ENCODE results near the gene SLC25A26. TPM values are rescaled to one million over a fixed set of nuclear protein-coding genes. Genes with fewer than 3 reads are reported as not detected.

SLC25A26 gene
- total RNA-seq, 1 experiment from 2014 or later, result 13.2 TPM

DNA sequence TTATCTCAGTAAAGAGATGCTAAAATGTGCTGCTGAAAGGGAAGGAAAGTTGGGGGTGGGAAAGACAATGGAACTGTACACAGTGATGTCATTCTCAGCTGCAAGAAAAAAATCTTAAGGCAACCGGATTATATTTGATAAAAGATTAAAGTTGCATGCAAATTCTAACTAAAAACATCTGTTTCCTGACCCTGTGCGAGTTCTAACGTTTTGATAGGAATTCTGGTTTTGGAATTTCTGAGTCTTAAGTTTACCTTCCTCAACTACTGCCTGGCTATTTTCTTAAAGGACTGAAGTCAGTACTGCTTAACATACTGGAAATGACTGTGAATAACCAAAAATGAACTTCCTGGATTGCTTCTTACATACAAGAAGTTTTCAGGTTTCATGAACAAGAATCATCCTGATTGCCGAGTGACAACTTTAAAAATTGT lies 115.5 kb downstream of the SLC25A26 start:
- Histone ChIP-seq H3K4me3 (ENCODE audit: low read depth in 2 of 2, low read length in 2 of 2) (no peak overlapping the region), H3K36me3 (ENCODE audit: control insufficient read depth, insufficient read depth, low read length) (no peaks in the 10 kb centered on the region), H3K27ac (ENCODE audit: low read length) (no peak overlapping the region), H3K4me1 (ENCODE audit: control insufficient read depth, insufficient read depth, low read length) (no peaks in the 10 kb centered on the region), H3K9me3 (ENCODE audit: control insufficient read depth, insufficient read depth, low read depth, low read length) (no peaks in the 10 kb centered on the region), H3K27me3 (ENCODE audit: control insufficient read depth, insufficient read depth, low read length) (no peaks in the 10 kb centered on the region)
- intact Hi-C loops (cut with micrococcal nuclease; ENCODE audit: unreplicated experiment) (no loop called here), in situ Hi-C loops (cut with HindIII; ENCODE audit: low pct_unique_long_range_greater_than_20kb, low sequenced_read_pairs) (no loop called here)
- TF ChIP-seq REST (IDR thresholded peaks at IDR 0.05; ENCODE audit: insufficient read depth in 1 of 2, low read depth in 2 of 2, low read length in 1 of 2), result no peak
- no peak for TF ChIP-seq SIN3A (IDR thresholded peaks at IDR 0.05; ENCODE audit: borderline replicate concordance, insufficient read depth, low read depth, low read length)
- TF ChIP-seq, protein P1, sequence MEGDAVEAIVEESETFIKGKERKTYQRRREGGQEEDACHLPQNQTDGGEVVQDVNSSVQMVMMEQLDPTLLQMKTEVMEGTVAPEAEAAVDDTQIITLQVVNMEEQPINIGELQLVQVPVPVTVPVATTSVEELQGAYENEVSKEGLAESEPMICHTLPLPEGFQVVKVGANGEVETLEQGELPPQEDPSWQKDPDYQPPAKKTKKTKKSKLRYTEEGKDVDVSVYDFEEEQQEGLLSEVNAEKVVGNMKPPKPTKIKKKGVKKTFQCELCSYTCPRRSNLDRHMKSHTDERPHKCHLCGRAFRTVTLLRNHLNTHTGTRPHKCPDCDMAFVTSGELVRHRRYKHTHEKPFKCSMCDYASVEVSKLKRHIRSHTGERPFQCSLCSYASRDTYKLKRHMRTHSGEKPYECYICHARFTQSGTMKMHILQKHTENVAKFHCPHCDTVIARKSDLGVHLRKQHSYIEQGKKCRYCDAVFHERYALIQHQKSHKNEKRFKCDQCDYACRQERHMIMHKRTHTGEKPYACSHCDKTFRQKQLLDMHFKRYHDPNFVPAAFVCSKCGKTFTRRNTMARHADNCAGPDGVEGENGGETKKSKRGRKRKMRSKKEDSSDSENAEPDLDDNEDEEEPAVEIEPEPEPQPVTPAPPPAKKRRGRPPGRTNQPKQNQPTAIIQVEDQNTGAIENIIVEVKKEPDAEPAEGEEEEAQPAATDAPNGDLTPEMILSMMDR (IDR thresholded peaks at IDR 0.05), result no peak
- TF ChIP-seq POLR2AphosphoS5 (IDR thresholded peaks at IDR 0.05; ENCODE audit: low read depth, low read length), result no peak
- no peak for TF ChIP-seq TCF7L2 (IDR thresholded peaks at IDR 0.05; ENCODE audit: low read depth, low read length)
- DNase-seq (ENCODE audit: low read depth, low spot score), result no peak
- ChIA-PET POLR2A (no interaction called here), CTCF (no interaction called here)
- no peak for ATAC-seq
- BruUV-seq (replicated peaks), result no TSS peak

DNA sequence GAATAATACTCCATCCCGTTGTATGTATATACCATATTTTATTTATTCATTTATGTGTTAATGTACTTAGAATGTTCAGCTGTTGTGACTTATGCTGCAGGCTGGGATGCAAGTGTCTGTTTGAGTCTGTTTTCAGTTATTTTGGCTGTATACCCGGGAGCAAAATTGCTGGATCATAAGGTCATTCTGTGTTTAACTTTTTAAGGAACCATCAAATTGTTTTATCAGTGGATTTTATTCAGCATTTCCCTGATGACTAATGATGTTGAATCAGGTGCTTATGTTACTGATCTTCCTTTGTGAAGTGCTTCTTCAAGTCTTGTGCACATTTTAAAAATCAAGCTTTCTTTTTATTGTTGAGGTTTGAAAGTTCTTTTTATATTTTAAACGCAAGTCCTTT lies 118.1 kb downstream of the SLC25A26 start:
- in situ Hi-C loops (cut with HindIII; ENCODE audit: low pct_unique_long_range_greater_than_20kb, low sequenced_read_pairs), result no loop called here

More for the DNA sequence above, 118.1 kb downstream of the SLC25A26 start:
- no TSS peak for BruUV-seq (replicated peaks)
- H3K27ac ChIP-seq (ENCODE audit: low read length), result no peak overlapping the region
- no peaks in the 10 kb centered on the region for H3K9me3 ChIP-seq (ENCODE audit: control insufficient read depth, insufficient read depth, low read depth, low read length)
- ChIA-PET POLR2A (no interaction called here), CTCF (no interaction called here)
- intact Hi-C loops (cut with micrococcal nuclease; ENCODE audit: unreplicated experiment), result no loop called here
- H3K4me3 ChIP-seq (ENCODE audit: low read depth in 2 of 2, low read length in 2 of 2), result no peak overlapping the region
- TF ChIP-seq, protein P1 (IDR thresholded peaks at IDR 0.05), result no peak
- TF ChIP-seq SIN3A (IDR thresholded peaks at IDR 0.05; ENCODE audit: borderline replicate concordance, insufficient read depth, low read depth, low read length), result no peak
- no peak for TF ChIP-seq REST (IDR thresholded peaks at IDR 0.05; ENCODE audit: insufficient read depth in 1 of 2, low read depth in 2 of 2, low read length in 1 of 2)
- no peak for TF ChIP-seq POLR2AphosphoS5 (IDR thresholded peaks at IDR 0.05; ENCODE audit: low read depth, low read length)
- TF ChIP-seq TCF7L2 (IDR thresholded peaks at IDR 0.05; ENCODE audit: low read depth, low read length), result no peak
- ATAC-seq (no peak), DNase-seq (ENCODE audit: low read depth, low spot score) (no peak)
- H3K36me3 ChIP-seq (ENCODE audit: control insufficient read depth, insufficient read depth, low read length), result no peaks in the 10 kb centered on the region
- H3K4me1 ChIP-seq (ENCODE audit: control insufficient read depth, insufficient read depth, low read length), result no peaks in the 10 kb centered on the region
- no peaks in the 10 kb centered on the region for H3K27me3 ChIP-seq (ENCODE audit: control insufficient read depth, insufficient read depth, low read length)
